Fibroblast of skin of back (primary cell): Measurements from ENCODE around the gene BCL11B.
"Not testable (repeated sequence)": the region's sequence is repeated elsewhere in the genome, so short reads cannot be mapped to it uniquely, and the experiment has no call there.

Source experiments
- DNase-seq: peaks from one replicate; pipeline ENCODE4 v3.0.0-alpha.2; 2013

The BCL11B gene

GRCh38 chr14:99196310-99196650, 75.7 kb downstream of the BCL11B start:
- DNase-seq = no peak

- DNase-seq = no peak
Measured at GRCh38 chr14:99195602-99196309, 76.2 kb downstream of the BCL11B start.

- no peak for DNase-seq
Measured at GRCh38 chr14:99194736-99195135, 77.3 kb downstream of the BCL11B start.

GRCh38 chr14:99194136-99194535, 77.9 kb downstream of the BCL11B start:
- DNase-seq = no peak

- no peak for DNase-seq
Measured at GRCh38 chr14:99192830-99193229, 79.2 kb downstream of the BCL11B start.

- peak; percentile 74 for DNase-seq
Measured at GRCh38 chr14:99192028-99192621, 79.9 kb downstream of the BCL11B start.

- DNase-seq = peak; percentile 11
Measured at GRCh38 chr14:99191395-99192027, 80.5 kb downstream of the BCL11B start.

- DNase-seq = no peak
Measured at GRCh38 chr14:99190696-99191394, 81.2 kb downstream of the BCL11B start.

- DNase-seq = no peak
Measured at GRCh38 chr14:99189201-99189801, 82.7 kb downstream of the BCL11B start.

- no peak for DNase-seq
Measured at GRCh38 chr14:99188731-99189191, 83.2 kb downstream of the BCL11B start.

- no peak for DNase-seq
Measured at GRCh38 chr14:99187858-99188257, 84.1 kb downstream of the BCL11B start.

- no peak for DNase-seq
Measured at GRCh38 chr14:99186956-99187690, 84.9 kb downstream of the BCL11B start.

- not testable (repeated sequence) for DNase-seq
Measured at GRCh38 chr14:99186336-99186735, 85.7 kb downstream of the BCL11B start.

- no peak for DNase-seq
Measured at GRCh38 chr14:99185436-99186068, 86.4 kb downstream of the BCL11B start.

GRCh38 chr14:99183716-99184115, 88.3 kb downstream of the BCL11B start:
- no peak for DNase-seq

- DNase-seq = no peak
Measured at GRCh38 chr14:99183311-99183710, 88.7 kb downstream of the BCL11B start.

GRCh38 chr14:99182548-99183250, 89.3 kb downstream of the BCL11B start:
- no peak for DNase-seq

- no peak for DNase-seq
Measured at GRCh38 chr14:99181804-99182520, 90.0 kb downstream of the BCL11B start.

- no peak for DNase-seq
Measured at GRCh38 chr14:99181241-99181640, 90.8 kb downstream of the BCL11B start.

GRCh38 chr14:99179946-99180345, 92.1 kb downstream of the BCL11B start:
- DNase-seq = no peak
